ENCODE measurements around the gene PTF1A.

DNA sequence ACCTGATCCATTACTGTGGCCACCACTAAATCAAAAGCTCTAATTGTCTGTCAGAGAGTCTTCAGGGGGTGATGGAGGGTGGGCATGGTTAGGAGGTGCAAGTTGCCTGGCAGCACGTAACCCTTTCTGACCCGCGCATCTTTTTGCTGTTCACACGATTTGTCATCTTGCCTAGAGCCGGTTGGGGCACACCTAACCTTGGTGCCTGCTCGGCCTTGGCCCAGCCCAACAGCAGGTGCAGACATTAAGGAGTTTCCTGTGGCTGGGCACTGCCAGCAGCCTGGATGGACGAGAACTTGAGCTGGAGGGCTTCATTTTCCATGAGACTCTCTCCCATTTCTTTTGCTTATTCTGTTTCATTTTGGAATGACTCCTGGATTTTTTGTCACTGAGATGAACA, 41.0 kb upstream of the PTF1A start:
- TF ChIP-seq CTCF (IDR thresholded peaks at IDR 0.05), result no peak
- TF ChIP-seq NRF1 (IDR thresholded peaks at IDR 0.05; ENCODE audit: low read depth, low read length), result no peak
